A549 (cell line): ENCODE measurements around the gene MRPL12. TPM values are rescaled to one million over a fixed set of nuclear protein-coding genes. Genes with fewer than 3 reads are reported as not detected.

ENCODE experiments used
- ATAC-seq, 2 experiments: fragments of 200-7000 bp in 1 of 2; fragments of >200 bp in 1 of 2; cut with Nextera tagmentation in 1 of 2; cut with Tn5 transposase in 1 of 2; 3 replicates each; pipeline versions ENCODE4 v1.8.0 to v1.9.1; 2018 to 2020; ENCODE audit warnings: mild to moderate bottlenecking in 1 of 2, moderate library complexity in 1 of 2
- CTCF ChIA-PET: fragments of 300-600 bp; sonication (Branson Sonifier 250); formaldehyde crosslinking; extraction: SDS; loops from one replicate; lab custom pipeline; 2021; ENCODE audit warnings: antibody characterized with exemption, inconsistent platforms; lab: Yijun Ruan, JAX
- POLR2A ChIA-PET: fragments of 350-600 bp; formaldehyde crosslinking; extraction: SDS; loops from one replicate; lab custom pipeline; 2021; ENCODE audit warnings: antibody characterized with exemption, inconsistent platforms; lab: Yijun Ruan, JAX
- DNase-seq, 2 experiments: peaks; one replicate each; pipeline versions ENCODE4 v3.0.0 to v3.0.0-alpha.2; 2011 to 2016; ENCODE audit warnings: low read depth in 1 of 2, low spot score in 1 of 2
- FAIRE-seq: peaks from 2 replicates; lab custom pipeline; 2011; peaks lifted over from hg19 to GRCh38; lab: Jason Lieb, UNC
- H3K27ac ChIP-seq, 2 experiments: fragments of >200 bp; sonication (Bioruptor Twin); formaldehyde crosslinking; 3 replicates each; pipeline ENCODE4 v1.5.1; 2016 to 2017
- H3K4me1 ChIP-seq: fragments of >200 bp; sonication (Bioruptor Twin); formaldehyde crosslinking; 3 replicates; pipeline ENCODE4 v1.6.1; 2016
- H3K4me2 ChIP-seq: fragments of >200 bp; sonication (Bioruptor Twin); formaldehyde crosslinking; 3 replicates; pipeline ENCODE4 v1.6.1; 2016
- H3K4me3 ChIP-seq: fragments of >200 bp; sonication (Bioruptor Twin); formaldehyde crosslinking; 3 replicates; pipeline ENCODE4 v1.5.1; 2016
- H3K9me3 ChIP-seq: fragments of >200 bp; sonication (Bioruptor Twin); formaldehyde crosslinking; 3 replicates; pipeline ENCODE4 v1.6.1; 2016
- CBX8 ChIP-seq: fragments of 200-600 bp; sonication (generic); IDR thresholded peaks from 2 replicates; pipeline ENCODE4 v1.6.1; 2016
- CHD4 ChIP-seq: fragments of 200-600 bp; sonication (generic); IDR thresholded peaks from 2 replicates; pipeline ENCODE4 v1.6.1; 2016; ENCODE audit warnings: antibody characterized with exemption, mild to moderate bottlenecking, borderline replicate concordance
- EP300 ChIP-seq, 2 experiments: fragments of >200 bp; sonication (Bioruptor Twin); formaldehyde crosslinking; IDR thresholded peaks; 2 replicates in 1 of 2; 3 replicates in 1 of 2; pipeline ENCODE4 v1.6.1; 2016 to 2017
- ESRRA ChIP-seq: fragments of 150-350 bp; IDR thresholded peaks from 2 replicates; pipeline ENCODE4 v1.6.1; 2014; ENCODE audit warnings: mild to moderate bottlenecking, low read length, borderline replicate concordance
- HEYL ChIP-seq: fragments of 250-450 bp; sonication (Bioruptor Pico); IDR thresholded peaks from 2 replicates; pipeline ENCODE4 v1.8.0; 2021; ENCODE audit warnings: mild to moderate bottlenecking, moderate library complexity
- JUNB ChIP-seq: fragments of >200 bp; sonication (Bioruptor Twin); formaldehyde crosslinking; IDR thresholded peaks from 2 replicates; pipeline ENCODE4 v1.6.1; 2016
- MAFK ChIP-seq: fragments of 450-650 bp; IDR thresholded peaks from 2 replicates; pipeline ENCODE4 v1.6.1; 2014; ENCODE audit not compliant: partially characterized antibody
- MAZ ChIP-seq: fragments of 150-350 bp; IDR thresholded peaks from 2 replicates; pipeline ENCODE4 v1.6.1; 2014; ENCODE audit warnings: antibody characterized with exemption, low read depth, low read length, borderline replicate concordance
- MYC ChIP-seq: IDR thresholded peaks from 2 replicates; pipeline ENCODE4 v1.6.1; 2012; ENCODE audit warnings: mild to moderate bottlenecking, inconsistent platforms, low read length, improper control_type of control experiment, borderline replicate concordance
- NPAS2 ChIP-seq: fragments of 250-450 bp; sonication (Bioruptor Pico); IDR thresholded peaks from 2 replicates; pipeline ENCODE4 v1.8.0; 2022; ENCODE audit warnings: mild to moderate bottlenecking, moderate library complexity, borderline replicate concordance
- NR3C1 ChIP-seq: fragments of >200 bp; sonication (Bioruptor Twin); formaldehyde crosslinking; IDR thresholded peaks from 3 replicates; pipeline ENCODE4 v1.6.1; 2017
- PHF8 ChIP-seq: fragments of 200-600 bp; sonication (generic); IDR thresholded peaks from 2 replicates; pipeline ENCODE4 v1.6.1; 2016; ENCODE audit warnings: low read depth, mild to moderate bottlenecking, antibody characterized with exemption, moderate library complexity, borderline replicate concordance
- POLR2AphosphoS2 ChIP-seq: conservative IDR thresholded peaks from 2 replicates; pipeline ENCODE4 v1.6.1; 2012; ENCODE audit warnings: low read length, improper control_type of control experiment, inconsistent platforms
- RAD21 ChIP-seq, 2 experiments: fragments of >200 bp in 1 of 2; sonication (Bioruptor Twin) in 1 of 2; formaldehyde crosslinking in 1 of 2; IDR thresholded peaks in 1 of 2; conservative IDR thresholded peaks in 1 of 2; 2 replicates in 1 of 2; 3 replicates in 1 of 2; pipeline ENCODE4 v1.6.1; 2012 to 2018; ENCODE audit warnings: inconsistent platforms in 1 of 2
- RCOR1 ChIP-seq: fragments of 150-350 bp; IDR thresholded peaks from 2 replicates; pipeline ENCODE4 v1.6.1; 2014; ENCODE audit warnings: antibody characterized with exemption, low read length, low read depth
- SMC3 ChIP-seq: fragments of >200 bp; sonication (Bioruptor Twin); formaldehyde crosslinking; IDR thresholded peaks from 3 replicates; pipeline ENCODE4 v1.6.1; 2018; ENCODE audit warnings: inconsistent platforms
- SREBF2 ChIP-seq: fragments of 450-650 bp; IDR thresholded peaks from 2 replicates; pipeline ENCODE4 v1.6.1; 2014; ENCODE audit warnings: mild to moderate bottlenecking, moderate library complexity
- ZC3H11A ChIP-seq: fragments of 450-650 bp; IDR thresholded peaks from 2 replicates; pipeline ENCODE4 v1.6.1; 2014; ENCODE audit warnings: antibody characterized with exemption, mild to moderate bottlenecking
- WGBS: methylation state at CpG from one replicate; pipeline ENCODE4 v1.1.6; 2017; ENCODE audit errors: missing lambda C conversion rate; 5-methylcytosine and 5-hydroxymethylcytosine counted together
- polyA plus RNA-seq, 4 experiments: library from polyadenylated mRNA; depleted of rRNA in 3 of 4; stranded (reverse); fragments of >200 nt; fragmentation: RNase III in 1 of 4; extraction: RNeasy Plus Mini Kit Qiagen cat#74134 plus additional on column Dnase treatment in 1 of 4; gene quantifications; 2 replicates in 3 of 4; 3 replicates in 1 of 4; pipeline ENCODE4 v1.2.3, GENCODE V29; 2011 to 2017
- TF ChIP-seq, protein P1 (sequence below): fragments of 250-450 bp; sonication (Bioruptor Pico); IDR thresholded peaks from 2 replicates; pipeline ENCODE4 v1.5.0; 2020; ENCODE audit warnings: low read depth, mild to moderate bottlenecking, moderate library complexity
- TF ChIP-seq, protein P2 (sequence below): fragments of >200 bp; sonication (Bioruptor Twin); formaldehyde crosslinking; IDR thresholded peaks from 2 replicates; pipeline ENCODE4 v1.6.1; 2016
- TF ChIP-seq, protein P3 (sequence below): IDR thresholded peaks from 2 replicates; pipeline ENCODE4 v1.6.1; 2012
- TF ChIP-seq, protein P4 (sequence below): IDR thresholded peaks from 2 replicates; pipeline ENCODE4 v1.6.1; 2012; ENCODE audit warnings: low read depth, borderline replicate concordance
- TF ChIP-seq, protein P5 (sequence below): fragments of >200 bp; sonication (Bioruptor Twin); formaldehyde crosslinking; IDR thresholded peaks from 3 replicates; pipeline ENCODE4 v1.6.1; 2016
- TF ChIP-seq, protein P6 (sequence below): fragments of 150-350 bp; IDR thresholded peaks from 2 replicates; pipeline ENCODE4 v1.6.1; 2014; ENCODE audit warnings: low read depth, mild to moderate bottlenecking, low read length

The MRPL12 gene
- polyA plus RNA-seq, 2 of the 4 experiments (the other 2 are of a cell fraction), result 161 to 215 TPM

DNA sequence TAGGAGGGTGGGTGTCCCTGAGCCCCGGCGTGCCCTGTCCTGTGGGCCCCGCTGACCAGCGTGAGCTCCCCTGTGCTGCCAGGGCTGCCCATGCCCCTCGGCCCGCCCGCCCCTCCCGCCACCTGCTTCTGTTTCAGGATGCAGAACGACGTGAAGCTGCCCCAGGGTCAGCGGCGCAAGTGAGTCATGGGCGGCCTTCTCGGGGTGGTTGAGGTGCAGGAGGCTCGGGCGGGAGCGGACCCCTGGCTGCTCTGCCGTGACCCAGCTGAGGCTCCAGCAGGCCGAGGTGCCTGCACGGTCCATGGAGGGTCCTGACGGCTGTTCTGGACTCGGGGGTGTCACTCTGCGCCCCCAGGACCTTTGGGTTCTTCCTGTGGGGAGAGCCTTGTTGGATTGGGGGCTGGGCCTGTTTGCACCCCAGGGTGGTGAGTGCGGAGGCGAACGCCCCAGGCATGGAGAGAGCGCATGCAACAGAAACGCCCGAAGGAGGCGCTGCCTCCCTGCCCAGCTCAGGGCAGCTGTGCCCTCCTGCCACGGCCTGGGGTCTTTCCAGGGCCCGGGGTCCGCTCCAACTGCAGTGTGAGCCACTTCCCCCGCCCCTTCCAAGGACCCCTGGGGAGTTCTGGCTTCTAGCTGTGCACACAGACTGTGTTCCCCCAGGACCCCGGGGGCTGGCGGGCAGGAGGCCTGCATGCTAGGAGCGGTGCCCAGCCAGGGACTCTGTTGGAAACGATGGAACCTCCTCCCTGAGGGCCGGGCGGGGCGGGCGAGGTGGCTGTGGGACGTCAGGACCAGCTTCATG lies 12.9 kb downstream of the MRPL12 start:
- no peak overlapping the region for H3K4me2 ChIP-seq
- no peak overlapping the region for H3K27ac ChIP-seq
- WGBS, result 88% methylated on average over 25 of the region's 43 CpGs
- ATAC-seq, result no peak
- FAIRE-seq, result no peak
- ChIA-PET POLR2A (interaction anchor here (1.0 to 1.3 kb wide), 2 partner anchors 13 to 145 kb away, joined by 3 read pairs; partner anchors contain the start of genes MRPL12 and P4HB), CTCF (interaction anchor here (1.0 to 4.6 kb wide), 6 partner anchors 9 to 153 kb away, joined by 3 to 24 read pairs (median 4); no protein-coding TSS in a partner anchor)
- peaks cover 18% of the 10 kb centered on the region for H3K4me1 ChIP-seq
- no peak overlapping the region for H3K4me3 ChIP-seq
- TF ChIP-seq CHD4, result no peak
- TF ChIP-seq, protein P1, sequence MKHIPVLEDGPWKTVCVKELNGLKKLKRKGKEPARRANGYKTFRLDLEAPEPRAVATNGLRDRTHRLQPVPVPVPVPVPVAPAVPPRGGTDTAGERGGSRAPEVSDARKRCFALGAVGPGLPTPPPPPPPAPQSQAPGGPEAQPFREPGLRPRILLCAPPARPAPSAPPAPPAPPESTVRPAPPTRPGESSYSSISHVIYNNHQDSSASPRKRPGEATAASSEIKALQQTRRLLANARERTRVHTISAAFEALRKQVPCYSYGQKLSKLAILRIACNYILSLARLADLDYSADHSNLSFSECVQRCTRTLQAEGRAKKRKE (CRISPR knock-in tag), result no peak
- TF ChIP-seq NR3C1, result no peak
- no peak for TF ChIP-seq ESRRA
- TF ChIP-seq MAZ, result no peak
- no peak for TF ChIP-seq SMC3
- TF ChIP-seq NPAS2 (CRISPR knock-in tag), result no peak
- TF ChIP-seq EP300 (IDR thresholded peaks at IDR 0.05), result no peak
- TF ChIP-seq MAFK, result no peak
- no peaks in the 10 kb centered on the region for H3K9me3 ChIP-seq
- no peak for DNase-seq

DNA sequence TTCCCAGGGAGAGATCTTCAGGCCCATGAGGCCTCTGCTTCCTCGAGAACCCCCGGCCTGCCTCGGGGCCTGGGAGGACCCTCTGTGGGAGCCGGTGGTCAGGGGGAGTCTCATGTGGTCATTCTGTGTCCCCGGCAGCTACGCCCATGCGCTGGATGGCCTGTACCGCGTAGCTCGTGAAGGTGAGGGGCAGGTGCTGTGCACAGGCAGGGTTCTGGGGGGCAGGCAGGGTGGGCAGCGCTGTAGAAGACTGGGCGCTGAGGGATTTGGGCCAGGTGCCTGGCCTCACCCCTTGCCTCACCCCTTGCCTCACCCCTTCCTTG lies 13.5 kb downstream of the MRPL12 start:
- TF ChIP-seq, protein P2, sequence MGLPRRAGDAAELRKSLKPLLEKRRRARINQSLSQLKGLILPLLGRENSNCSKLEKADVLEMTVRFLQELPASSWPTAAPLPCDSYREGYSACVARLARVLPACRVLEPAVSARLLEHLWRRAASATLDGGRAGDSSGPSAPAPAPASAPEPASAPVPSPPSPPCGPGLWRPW, result no peak
- TF ChIP-seq, protein P3, sequence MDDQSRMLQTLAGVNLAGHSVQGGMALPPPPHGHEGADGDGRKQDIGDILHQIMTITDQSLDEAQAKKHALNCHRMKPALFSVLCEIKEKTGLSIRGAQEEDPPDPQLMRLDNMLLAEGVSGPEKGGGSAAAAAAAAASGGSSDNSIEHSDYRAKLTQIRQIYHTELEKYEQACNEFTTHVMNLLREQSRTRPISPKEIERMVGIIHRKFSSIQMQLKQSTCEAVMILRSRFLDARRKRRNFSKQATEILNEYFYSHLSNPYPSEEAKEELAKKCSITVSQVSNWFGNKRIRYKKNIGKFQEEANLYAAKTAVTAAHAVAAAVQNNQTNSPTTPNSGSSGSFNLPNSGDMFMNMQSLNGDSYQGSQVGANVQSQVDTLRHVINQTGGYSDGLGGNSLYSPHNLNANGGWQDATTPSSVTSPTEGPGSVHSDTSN, result no peak
- TF ChIP-seq CHD4 (no peak), POLR2AphosphoS2 (no peak), ESRRA (no peak), MYC (no peak), NR3C1 (no peak)
- TF ChIP-seq, protein P4, sequence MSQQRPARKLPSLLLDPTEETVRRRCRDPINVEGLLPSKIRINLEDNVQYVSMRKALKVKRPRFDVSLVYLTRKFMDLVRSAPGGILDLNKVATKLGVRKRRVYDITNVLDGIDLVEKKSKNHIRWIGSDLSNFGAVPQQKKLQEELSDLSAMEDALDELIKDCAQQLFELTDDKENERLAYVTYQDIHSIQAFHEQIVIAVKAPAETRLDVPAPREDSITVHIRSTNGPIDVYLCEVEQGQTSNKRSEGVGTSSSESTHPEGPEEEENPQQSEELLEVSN, result no peak
- TF ChIP-seq, protein P5, sequence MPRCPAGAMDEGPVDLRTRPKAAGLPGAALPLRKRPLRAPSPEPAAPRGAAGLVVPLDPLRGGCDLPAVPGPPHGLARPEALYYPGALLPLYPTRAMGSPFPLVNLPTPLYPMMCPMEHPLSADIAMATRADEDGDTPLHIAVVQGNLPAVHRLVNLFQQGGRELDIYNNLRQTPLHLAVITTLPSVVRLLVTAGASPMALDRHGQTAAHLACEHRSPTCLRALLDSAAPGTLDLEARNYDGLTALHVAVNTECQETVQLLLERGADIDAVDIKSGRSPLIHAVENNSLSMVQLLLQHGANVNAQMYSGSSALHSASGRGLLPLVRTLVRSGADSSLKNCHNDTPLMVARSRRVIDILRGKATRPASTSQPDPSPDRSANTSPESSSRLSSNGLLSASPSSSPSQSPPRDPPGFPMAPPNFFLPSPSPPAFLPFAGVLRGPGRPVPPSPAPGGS, result no peak
- TF ChIP-seq, all 56 proteins: peak for 0
- no peak for ATAC-seq
- no peak for FAIRE-seq
- Histone ChIP-seq H3K9me3 (no peaks in the 10 kb centered on the region), H3K4me3 (no peak overlapping the region), H3K27ac (no peak overlapping the region), H3K4me2 (no peak overlapping the region), H3K4me1 (peaks cover 12% of the 10 kb centered on the region)
- 99% methylated on average over 10 of the region's 12 CpGs for WGBS
- DNase-seq, result no peak
- ChIA-PET CTCF (interaction anchor here (1.0 to 4.6 kb wide), 3 partner anchors 15 to 19 kb away, joined by 3 to 24 read pairs (median 5); no protein-coding TSS in a partner anchor), POLR2A (interaction anchor here (0.9 to 1.0 kb wide), 2 partner anchors 144 to 150 kb away, joined by 3 read pairs; partner anchors contain the start of gene P4HB)

DNA sequence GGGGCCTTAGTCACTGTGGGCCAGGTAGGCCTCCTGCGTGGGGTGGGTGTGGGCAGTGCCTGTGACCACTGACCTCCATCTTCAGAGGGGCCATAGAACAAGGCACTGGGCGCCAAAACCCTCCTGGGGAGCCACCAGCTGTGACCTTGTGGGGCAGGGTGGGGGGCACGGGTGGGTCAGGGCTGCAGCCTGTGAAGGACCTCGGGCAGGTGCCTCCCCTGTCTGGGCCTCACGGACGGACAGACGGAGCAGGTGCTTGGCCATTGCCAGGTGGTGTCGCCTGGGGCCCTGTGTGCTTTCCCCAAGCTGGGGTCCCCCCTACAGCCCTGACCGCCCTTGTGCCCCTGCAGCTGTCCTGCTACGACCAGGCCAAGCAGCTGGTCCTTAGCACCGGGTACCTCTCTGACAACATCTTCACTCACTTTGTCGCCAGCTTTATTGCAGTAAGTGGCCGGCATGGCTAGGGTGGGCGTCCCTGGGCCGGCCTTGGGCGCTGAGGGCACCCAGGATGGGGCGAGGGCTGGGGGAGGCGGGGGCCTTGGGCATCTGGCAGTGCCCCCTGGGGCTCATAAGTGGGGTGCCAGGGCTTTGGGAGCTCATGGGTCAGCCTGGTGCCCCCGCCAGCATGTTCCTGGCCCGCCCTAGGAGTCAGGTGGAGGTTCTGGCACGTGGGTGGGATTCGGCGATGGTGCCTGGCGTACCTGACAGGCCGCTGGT lies 14.0 kb downstream of the MRPL12 start:
- WGBS, result 96% methylated on average over 14 of the region's 25 CpGs
- no peak overlapping the region for H3K4me3 ChIP-seq
- POLR2A ChIA-PET, result interaction anchor here (0.5 to 0.9 kb wide), 2 partner anchors 114 to 150 kb away, joined by 3 to 5 read pairs; no protein-coding TSS in a partner anchor
- ATAC-seq (no peak), FAIRE-seq (no peak), DNase-seq (no peak)
- H3K4me2 ChIP-seq, result no peak overlapping the region
- no peaks in the 10 kb centered on the region for H3K9me3 ChIP-seq
- H3K27ac ChIP-seq, result no peak overlapping the region
- CTCF ChIA-PET, result no interaction called here
- H3K4me1 ChIP-seq, result peaks cover 13% of the 10 kb centered on the region
- TF ChIP-seq, protein P5, result no peak
- TF ChIP-seq CBX8 (no peak), RAD21 (conservative IDR thresholded peaks at IDR 0.05 in 1 of 2, IDR thresholded peaks at IDR 0.05 in 1 of 2) (no peak), RCOR1 (no peak), JUNB (no peak), PHF8 (no peak), ZC3H11A (no peak), SREBF2 (no peak), MYC (no peak), HEYL (no peak)
- TF ChIP-seq, protein P6, sequence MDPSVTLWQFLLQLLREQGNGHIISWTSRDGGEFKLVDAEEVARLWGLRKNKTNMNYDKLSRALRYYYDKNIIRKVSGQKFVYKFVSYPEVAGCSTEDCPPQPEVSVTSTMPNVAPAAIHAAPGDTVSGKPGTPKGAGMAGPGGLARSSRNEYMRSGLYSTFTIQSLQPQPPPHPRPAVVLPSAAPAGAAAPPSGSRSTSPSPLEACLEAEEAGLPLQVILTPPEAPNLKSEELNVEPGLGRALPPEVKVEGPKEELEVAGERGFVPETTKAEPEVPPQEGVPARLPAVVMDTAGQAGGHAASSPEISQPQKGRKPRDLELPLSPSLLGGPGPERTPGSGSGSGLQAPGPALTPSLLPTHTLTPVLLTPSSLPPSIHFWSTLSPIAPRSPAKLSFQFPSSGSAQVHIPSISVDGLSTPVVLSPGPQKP, result no peak
